NCI-H82 (cell line): Measurements from ENCODE around the gene KMT2A.
"Not testable (repeated sequence)": the region's sequence is repeated elsewhere in the genome, so short reads cannot be mapped to it uniquely, and the experiment has no call there.

Experiments
- DNase-seq: peaks from one replicate; lab custom pipeline; 2025; lab: John Stamatoyannopoulos, UW

Gene KMT2A

DNA sequence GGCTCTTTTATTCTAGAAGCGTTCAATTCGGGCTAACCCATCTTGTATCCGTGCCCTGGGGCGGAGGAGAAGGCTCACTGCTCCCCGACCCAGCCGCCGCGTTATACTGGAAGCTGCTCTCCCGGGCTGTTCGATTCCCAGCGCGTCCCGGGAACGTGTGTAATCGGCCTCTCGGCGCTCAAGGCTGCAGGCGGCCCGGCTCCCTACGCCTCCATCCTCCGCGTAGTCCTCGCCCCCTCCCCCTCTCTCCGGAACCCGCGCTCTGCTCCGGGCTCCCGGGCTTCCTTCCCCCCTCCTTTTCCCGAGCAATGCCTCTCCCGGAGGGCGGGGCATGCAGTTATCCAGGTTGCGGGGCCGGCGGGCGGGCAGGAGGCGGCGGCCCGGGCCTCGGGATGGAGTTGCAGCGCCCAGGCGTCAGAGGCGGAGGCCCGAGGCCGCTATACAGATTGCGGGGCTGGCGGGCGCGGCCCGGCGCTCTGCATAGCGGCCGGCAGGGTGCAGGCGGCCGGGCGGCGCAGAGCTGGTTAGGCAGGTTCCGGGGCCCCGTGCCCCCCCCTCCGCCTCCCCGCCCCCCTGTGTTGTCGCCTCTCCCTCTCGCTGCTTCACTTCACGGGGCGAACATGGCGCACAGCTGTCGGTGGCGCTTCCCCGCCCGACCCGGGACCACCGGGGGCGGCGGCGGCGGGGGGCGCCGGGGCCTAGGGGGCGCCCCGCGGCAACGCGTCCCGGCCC lies at the start of gene KMT2A:
KMT2A (plus strand) TSS at position 600 of the 732 bp plus-strand sequence; CDS start at position 621, 21 bp downstream.
- peak; percentile 97 for DNase-seq

- no peak for DNase-seq
Observed at GRCh38 chr11:118396097-118396501, 40.2 kb upstream of the KMT2A start.

GRCh38 chr11:118397448-118397847 lies 38.8 kb upstream of the KMT2A start:
- DNase-seq = no peak

DNA sequence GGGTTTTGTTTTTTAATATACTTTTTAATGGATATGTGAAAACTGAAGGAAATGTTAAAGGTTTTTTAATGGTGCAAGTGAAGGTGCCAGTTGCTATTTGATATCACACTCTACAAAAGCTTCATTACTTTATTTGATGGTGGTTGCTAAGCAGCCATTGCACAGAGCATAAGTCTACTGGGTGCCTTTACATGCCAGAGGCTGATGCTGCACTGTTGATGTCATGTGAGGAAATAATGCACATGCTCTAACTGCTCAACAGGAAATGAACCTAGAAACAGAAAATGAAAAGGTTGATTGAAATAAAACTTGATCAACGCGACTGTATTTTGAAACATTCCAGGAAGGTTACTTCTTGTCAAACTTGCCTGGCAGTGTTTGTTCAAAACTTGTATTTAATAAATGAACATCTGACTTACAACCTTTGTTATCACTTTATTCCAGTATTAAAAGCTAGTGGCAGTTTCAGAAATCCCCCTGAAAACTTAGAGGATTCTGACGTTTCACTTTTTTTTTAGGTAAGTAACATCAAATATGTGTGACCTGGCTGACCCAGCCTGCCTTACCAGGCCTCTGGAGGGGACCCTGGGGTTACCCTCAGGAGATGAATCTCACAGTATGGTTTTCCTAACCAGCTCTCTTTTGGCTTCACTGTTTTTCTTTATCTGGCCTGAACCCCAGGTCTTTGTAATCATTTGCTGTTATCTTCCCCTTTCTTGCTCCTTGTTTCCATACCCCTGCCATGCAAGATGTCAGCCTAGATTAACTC lies 37.3 kb upstream of the KMT2A start:
- no peak for DNase-seq

- peak; percentile 95 for DNase-seq
Observed at GRCh38 chr11:118401151-118401879, 35.0 kb upstream of the KMT2A start, which contains the start of gene ATP5MG. ATP5MG (plus strand) TSS chr11:118401606; CDS start chr11:118401666, 60 bp downstream.

- peak; percentile 57 for DNase-seq
Observed at GRCh38 chr11:118401880-118402590, 34.3 kb upstream of the KMT2A start.

DNA sequence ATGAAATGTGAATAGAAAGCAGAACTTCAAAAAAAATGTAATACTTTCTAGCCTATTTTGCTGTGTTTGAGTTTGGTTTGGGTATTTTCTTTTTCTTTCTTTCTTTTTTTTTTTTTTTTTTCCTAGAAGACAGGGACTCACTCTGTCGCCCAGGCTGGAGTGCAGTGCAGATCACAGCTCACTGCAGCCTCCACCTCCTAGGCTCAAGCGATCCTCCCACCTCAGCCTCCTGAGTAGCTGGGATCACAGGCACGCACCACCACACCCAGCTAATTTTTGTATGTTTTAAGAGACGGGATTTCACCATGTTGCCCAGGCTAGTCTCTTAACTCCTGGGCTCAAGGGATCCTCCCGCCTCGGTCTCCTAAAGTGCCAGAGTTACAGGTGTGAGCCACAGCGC lies 33.7 kb upstream of the KMT2A start:
- not testable (repeated sequence) for DNase-seq

DNA sequence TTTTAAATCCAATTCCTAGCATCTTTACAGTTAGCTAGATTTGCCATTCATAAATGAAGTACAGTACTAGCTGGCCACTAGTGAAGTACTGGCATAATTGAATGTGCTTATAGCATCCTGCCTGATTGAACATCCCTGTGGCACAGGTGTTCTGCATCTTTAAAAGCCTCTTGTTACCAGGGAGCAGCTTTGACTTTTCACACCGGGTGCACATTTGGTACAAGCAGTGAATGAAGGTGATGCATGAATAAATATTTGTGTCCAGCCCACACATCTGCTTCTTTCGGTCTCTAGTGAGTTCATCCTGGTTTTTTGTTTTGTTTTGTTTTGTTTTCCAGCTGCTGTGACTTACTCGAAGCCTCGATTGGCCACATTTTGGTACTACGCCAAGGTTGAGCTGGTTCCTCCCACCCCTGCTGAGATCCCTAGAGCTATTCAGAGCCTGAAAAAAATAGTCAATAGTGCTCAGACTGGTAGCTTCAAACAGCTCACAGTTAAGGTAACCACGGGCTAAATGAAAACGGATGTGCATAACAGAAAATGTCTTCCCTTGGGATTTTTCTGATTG lies 29.6 kb upstream of the KMT2A start:
- DNase-seq = no peak

DNA sequence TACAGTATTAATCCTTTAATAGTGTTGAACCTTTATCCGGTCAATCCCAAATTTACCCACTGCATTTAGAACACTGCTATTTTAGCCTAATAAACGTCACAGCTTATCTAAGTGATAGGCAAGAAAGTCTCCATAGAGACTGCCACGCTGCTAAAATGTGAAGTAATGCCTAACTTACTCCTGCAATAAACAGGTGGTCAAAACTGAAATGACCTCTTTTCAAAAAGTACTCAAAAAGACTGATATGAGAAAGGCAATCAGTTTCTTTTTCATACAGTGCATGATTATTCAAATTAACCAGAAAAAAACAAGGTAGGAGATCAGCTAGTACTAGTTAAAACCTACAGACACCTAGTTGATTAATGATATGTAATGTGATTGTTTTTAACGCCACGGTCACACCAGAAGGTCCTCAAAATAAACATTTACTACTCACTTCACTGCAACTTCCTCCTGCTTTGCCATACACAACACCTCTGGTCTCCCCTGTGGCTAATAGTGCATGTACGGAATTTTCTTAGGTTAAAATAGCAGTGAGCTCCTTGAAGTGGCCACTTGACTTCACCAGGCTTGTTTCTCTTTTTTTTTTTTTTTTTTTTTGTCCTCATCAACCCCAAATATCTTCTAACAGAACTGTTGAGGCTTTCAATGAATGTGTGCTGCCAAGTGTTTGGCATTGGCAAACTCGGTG lies 26.1 kb upstream of the KMT2A start:
- DNase-seq = no peak

DNA sequence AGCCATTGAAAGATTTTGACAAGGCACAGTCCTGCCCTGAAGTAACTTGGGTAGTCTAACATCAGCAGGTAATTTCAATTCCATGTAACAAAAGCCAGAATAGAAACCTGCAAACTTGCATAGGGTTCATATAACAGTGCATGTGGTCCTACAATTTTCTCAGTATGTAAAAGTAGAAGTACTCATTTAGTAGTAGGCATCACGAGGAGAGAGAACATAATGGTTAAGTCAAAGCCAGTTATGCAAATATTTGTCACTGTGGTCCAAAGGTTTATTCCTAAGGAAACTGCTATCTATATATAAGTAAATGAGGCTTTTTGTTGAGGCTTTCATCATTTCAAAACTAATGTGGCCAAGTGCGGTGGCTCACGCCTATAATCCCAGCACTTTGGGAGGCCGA lies 24.8 kb upstream of the KMT2A start:
- no peak for DNase-seq

GRCh38 chr11:118412921-118413320 lies 23.4 kb upstream of the KMT2A start:
- no peak for DNase-seq

GRCh38 chr11:118415062-118415738 lies 21.1 kb upstream of the KMT2A start:
- DNase-seq = no peak

DNA sequence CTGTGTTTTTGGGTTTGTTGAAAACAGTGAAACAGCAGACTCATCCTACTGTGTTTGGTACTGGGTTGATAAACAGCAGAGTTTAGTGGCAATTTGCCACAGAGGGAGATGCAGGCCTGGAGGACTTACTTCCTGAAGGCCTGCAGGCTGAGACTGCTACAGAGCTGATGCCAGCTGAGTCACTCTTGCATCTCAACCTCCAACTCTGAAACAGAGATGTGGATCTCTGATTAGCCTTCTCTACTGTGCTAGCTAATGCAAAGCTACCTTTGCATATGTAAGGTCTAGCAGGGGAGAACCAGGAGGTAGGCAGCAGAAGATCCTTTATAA lies 20.6 kb upstream of the KMT2A start:
- DNase-seq = no peak

- DNase-seq = not testable (repeated sequence)
Observed at GRCh38 chr11:118416900-118417299, 19.4 kb upstream of the KMT2A start.

DNA sequence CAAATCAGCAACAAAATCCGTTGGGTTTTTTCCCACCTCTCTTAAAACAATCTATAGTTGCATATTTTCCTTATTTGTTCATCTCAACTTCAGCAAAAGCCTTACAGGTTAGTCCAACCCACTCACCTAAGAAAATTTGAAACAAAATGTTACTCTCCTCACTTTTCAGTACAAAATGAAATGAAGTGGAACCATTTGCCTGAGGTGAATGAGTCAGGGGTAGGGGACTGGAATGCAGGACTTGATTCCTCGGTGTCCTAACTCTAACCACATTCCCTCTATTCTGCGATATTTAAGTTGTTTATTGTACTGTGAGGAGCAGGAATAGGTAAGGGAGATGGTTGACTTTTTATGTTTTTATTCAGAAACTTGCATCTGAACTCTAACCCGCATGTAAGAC lies 18.5 kb upstream of the KMT2A start:
- DNase-seq = no peak

DNA sequence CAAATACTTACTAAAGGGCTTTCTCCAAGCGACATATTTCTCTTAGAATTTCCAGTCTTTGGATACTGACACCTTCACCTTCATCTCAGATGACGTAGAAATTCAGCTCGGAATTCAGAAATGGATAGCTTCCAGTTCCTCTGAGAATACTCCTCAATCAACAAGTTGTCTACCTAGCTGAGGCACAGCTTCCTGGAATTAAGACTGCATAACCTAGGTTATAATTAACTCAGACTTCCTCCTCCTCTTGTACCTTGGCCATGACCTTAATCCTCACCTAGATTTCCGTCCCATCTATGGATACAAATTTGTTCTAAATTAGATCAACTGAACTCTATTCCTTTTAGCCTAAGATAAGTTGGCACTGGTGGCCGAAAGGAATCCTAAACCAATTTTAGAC lies 17.5 kb upstream of the KMT2A start:
- no peak for DNase-seq

- DNase-seq = no peak
Observed at GRCh38 chr11:118427707-118428106, 8.6 kb upstream of the KMT2A start.

GRCh38 chr11:118430956-118431355 lies 5.3 kb upstream of the KMT2A start:
- peak; percentile 39 for DNase-seq

- no peak for DNase-seq
Observed at GRCh38 chr11:118434123-118434552, 2.2 kb upstream of the KMT2A start.

- DNase-seq = peak; percentile 79
Observed at GRCh38 chr11:118434553-118435289, 1.6 kb upstream of the KMT2A start.
